Ectodermal cell (in vitro differentiated cells): ENCODE results near the gene SAMD15. TPM values are rescaled to one million over a fixed set of nuclear protein-coding genes. Genes with fewer than 3 reads are reported as not detected.
"Not testable (repeated sequence)": the region's sequence is repeated elsewhere in the genome, so short reads cannot be mapped to it uniquely, and the experiment has no call there.

Source experiments
- H3K27ac ChIP-seq: 2 replicates; pipeline ENCODE4 v1.7.0; 2013; ENCODE audit warnings: mild to moderate bottlenecking, low read depth, low read length; ENCODE audit not compliant: insufficient read depth, poor library complexity, severe bottlenecking
- H3K27me3 ChIP-seq: 2 replicates; pipeline ENCODE4 v1.7.0; 2013; ENCODE audit warnings: mild to moderate bottlenecking, low read length; ENCODE audit not compliant: insufficient read depth, control insufficient read depth, poor library complexity, severe bottlenecking
- H3K36me3 ChIP-seq: one replicate; pipeline ENCODE4 v1.7.0; 2013; ENCODE audit warnings: low read length; ENCODE audit not compliant: control insufficient read depth, insufficient read depth
- H3K4me1 ChIP-seq: one replicate; pipeline ENCODE4 v1.7.0; 2013; ENCODE audit warnings: low read length; ENCODE audit not compliant: control insufficient read depth, insufficient read depth
- H3K4me3 ChIP-seq: 2 replicates; pipeline ENCODE4 v1.7.0; 2013; ENCODE audit warnings: low read depth, low read length, control low read depth; ENCODE audit not compliant: insufficient read depth
- H3K9me3 ChIP-seq: 2 replicates; pipeline ENCODE4 v1.7.0; 2013; ENCODE audit warnings: mild to moderate bottlenecking, low read length, moderate library complexity; ENCODE audit not compliant: control insufficient read depth
- WGBS, 2 experiments: methylation state at CpG; one replicate each; pipeline ENCODE4 v1.1.7; 2013; ENCODE audit warnings: missing lambda C conversion rate in 2 of 2; 5-methylcytosine and 5-hydroxymethylcytosine counted together
- polyA plus RNA-seq, 4 experiments: library from polyadenylated mRNA; stranded (reverse); fragments of 50-300 nt; gene quantifications; one replicate each; pipeline ENCODE4 v1.2.3, GENCODE V29; 2013

Gene SAMD15
- polyA plus RNA-seq (2013, experiment 1 of 4) = 3.5 TPM
- 5.7 TPM for polyA plus RNA-seq (2013, experiment 2 of 4)
- polyA plus RNA-seq (2013, experiment 3 of 4) = 2.7 TPM
- 4.0 TPM for polyA plus RNA-seq (2013, experiment 4 of 4)

GRCh38 chr14:77376771-77377501 is at the start of gene SAMD15, which contains the start of gene TMED8:
Gene SAMD15, plus strand, starts transcription at chr14:77377379. Its CDS starts 40 bp downstream, at chr14:77377419.
Gene TMED8, minus strand, starts transcription at chr14:77377094. Its CDS starts 41 bp downstream, at chr14:77377053.
- Histone ChIP-seq H3K27me3 (no peaks in the 10 kb centered on the region), H3K36me3 (no peaks in the 10 kb centered on the region), H3K4me3 (peak within 1 kb of the TSS; percentile 73), H3K27ac (peak within 1 kb of the TSS; percentile 85), H3K4me1 (peaks cover 9% of the 10 kb centered on the region), H3K9me3 (no peaks in the 10 kb centered on the region)
- 0 to 1% methylated on average over 69 of the region's 69 CpGs for WGBS, 2 experiments

DNA sequence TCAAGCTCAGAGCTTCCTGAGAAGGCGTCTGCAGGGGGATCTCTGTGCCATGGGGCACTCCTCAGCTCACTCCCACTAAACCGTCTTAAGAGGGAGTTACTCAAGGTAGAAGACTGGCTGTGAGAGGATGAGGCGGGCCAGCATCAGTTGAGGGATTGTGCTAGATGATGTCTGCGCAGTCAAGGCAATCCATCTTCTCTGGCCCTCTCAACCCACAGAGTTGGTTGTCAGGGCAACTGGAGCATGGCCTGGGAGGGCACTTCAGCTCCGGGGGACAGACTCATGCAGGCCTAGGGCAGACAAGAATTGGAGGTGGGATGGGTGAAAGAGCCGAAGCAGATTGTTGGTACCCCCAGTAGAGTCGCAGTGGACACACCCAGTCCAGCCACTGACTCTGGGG is 47.3 kb upstream of the SAMD15 start:
- WGBS, 2 experiments = 93 to 98% methylated on average over 7 of the region's 7 CpGs
- no peaks in the 10 kb centered on the region for H3K9me3 ChIP-seq

GRCh38 chr14:77335576-77335975 is 41.6 kb upstream of the SAMD15 start:
- Histone ChIP-seq H3K36me3 (no peaks in the 10 kb centered on the region), H3K4me3 (no peak overlapping the region), H3K27ac (no peak overlapping the region), H3K4me1 (no peaks in the 10 kb centered on the region), H3K9me3 (no peaks in the 10 kb centered on the region), H3K27me3 (no peaks in the 10 kb centered on the region)
- 93 to 100% methylated on average over 2 to 3 of the region's 3 CpGs for WGBS, 2 experiments

More for the DNA sequence above, 47.3 kb upstream of the SAMD15 start:
- Histone ChIP-seq H3K4me1 (peaks cover 3% of the 10 kb centered on the region), H3K36me3 (no peaks in the 10 kb centered on the region), H3K27me3 (no peaks in the 10 kb centered on the region), H3K27ac (no peak overlapping the region), H3K4me3 (no peak overlapping the region)

DNA sequence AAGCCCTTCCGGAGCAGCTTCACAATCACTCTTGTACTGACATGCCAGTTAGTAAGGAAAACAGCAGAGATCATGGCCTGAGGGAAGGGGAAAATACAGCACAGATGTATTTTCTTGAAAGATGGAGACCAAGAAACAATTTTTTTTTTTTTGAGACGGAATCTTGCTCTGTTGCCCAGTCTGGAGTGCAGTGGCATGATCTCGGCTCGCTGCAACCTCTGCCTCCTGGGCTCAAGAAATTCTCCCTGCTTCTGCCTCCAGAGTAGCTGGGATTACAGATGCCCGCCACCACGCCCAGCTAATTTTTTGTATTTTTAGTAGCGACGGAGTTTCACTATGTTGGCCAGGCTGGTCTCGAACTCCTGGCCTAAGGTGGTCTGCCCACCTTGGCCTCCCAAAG is 39.9 kb upstream of the SAMD15 start:
- WGBS, 2 experiments = 94 to 95% methylated on average over 9 of the region's 9 CpGs
- not testable (repeated sequence) for H3K4me1 ChIP-seq, H3K4me3 ChIP-seq, H3K27me3 ChIP-seq, H3K9me3 ChIP-seq, H3K27ac ChIP-seq, H3K36me3 ChIP-seq

GRCh38 chr14:77337880-77338279 is 39.3 kb upstream of the SAMD15 start:
- H3K27ac ChIP-seq = no peak overlapping the region
- no peak overlapping the region for H3K4me3 ChIP-seq
- 66 to 73% methylated on average over 2 of the region's 3 CpGs for WGBS, 2 experiments

GRCh38 chr14:77338302-77338701 is 38.9 kb upstream of the SAMD15 start:
- 86 to 100% methylated on average over 2 of the region's 2 CpGs for WGBS, 2 experiments
- no peak overlapping the region for H3K4me3 ChIP-seq
- no peaks in the 10 kb centered on the region for H3K9me3 ChIP-seq
- H3K4me1 ChIP-seq = no peaks in the 10 kb centered on the region
- H3K27me3 ChIP-seq = no peaks in the 10 kb centered on the region
- peaks cover 4% of the 10 kb centered on the region for H3K36me3 ChIP-seq
- H3K27ac ChIP-seq = no peak overlapping the region

More at GRCh38 chr14:77337880-77338279, 39.3 kb upstream of the SAMD15 start:
- Histone ChIP-seq H3K27me3 (no peaks in the 10 kb centered on the region), H3K36me3 (peaks cover 4% of the 10 kb centered on the region), H3K9me3 (no peaks in the 10 kb centered on the region), H3K4me1 (no peaks in the 10 kb centered on the region)

- Histone ChIP-seq H3K27ac (no peak overlapping the region), H3K4me1 (peaks cover under 1% of the 10 kb centered on the region), H3K4me3 (no peak overlapping the region), H3K27me3 (no peaks in the 10 kb centered on the region), H3K36me3 (peaks cover 4% of the 10 kb centered on the region), H3K9me3 (no peaks in the 10 kb centered on the region)
- 100% methylated on average over 1 of the region's 1 CpG for WGBS, 2 experiments
Measured at GRCh38 chr14:77339407-77339806, 37.8 kb upstream of the SAMD15 start.

DNA sequence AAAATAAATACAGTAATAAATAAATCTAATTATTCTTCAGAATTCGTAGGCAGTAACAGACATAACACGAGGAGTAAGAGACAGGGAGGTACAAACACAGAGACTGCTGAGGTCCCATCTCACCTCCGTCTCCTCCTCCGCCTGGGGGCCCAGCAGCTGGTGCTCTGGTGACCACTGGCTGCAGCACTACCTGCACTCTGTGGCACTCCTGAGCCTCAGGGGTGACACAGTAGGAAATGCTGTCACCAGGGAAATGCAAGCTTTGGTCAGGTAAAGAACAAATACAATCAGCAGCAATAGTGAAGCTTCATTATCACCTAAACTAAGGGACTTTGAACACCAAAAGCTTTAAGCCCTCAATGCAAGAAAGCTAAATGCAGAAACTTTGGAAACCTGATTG is 36.8 kb upstream of the SAMD15 start:
- H3K4me1 ChIP-seq = peaks cover 3% of the 10 kb centered on the region
- H3K27ac ChIP-seq = no peak overlapping the region
- H3K27me3 ChIP-seq = no peaks in the 10 kb centered on the region
- peaks cover 4% of the 10 kb centered on the region for H3K36me3 ChIP-seq
- 89 to 93% methylated on average over 4 of the region's 4 CpGs for WGBS, 2 experiments
- no peak overlapping the region for H3K4me3 ChIP-seq
- no peaks in the 10 kb centered on the region for H3K9me3 ChIP-seq

- peaks cover 4% of the 10 kb centered on the region for H3K36me3 ChIP-seq
- no peak overlapping the region for H3K27ac ChIP-seq
- no peaks in the 10 kb centered on the region for H3K9me3 ChIP-seq
- 90 to 92% methylated on average over 10 of the region's 10 CpGs for WGBS, 2 experiments
- no peaks in the 10 kb centered on the region for H3K27me3 ChIP-seq
- H3K4me3 ChIP-seq = no peak overlapping the region
- H3K4me1 ChIP-seq = peaks cover 3% of the 10 kb centered on the region
Measured at GRCh38 chr14:77342726-77343397, 34.3 kb upstream of the SAMD15 start.

- Histone ChIP-seq H3K4me1 (peaks cover 3% of the 10 kb centered on the region), H3K4me3 (no peak overlapping the region), H3K36me3 (peaks cover 4% of the 10 kb centered on the region), H3K27ac (no peak overlapping the region), H3K27me3 (no peaks in the 10 kb centered on the region), H3K9me3 (no peaks in the 10 kb centered on the region)
- WGBS, 2 experiments = 90 to 92% methylated on average over 2 of the region's 2 CpGs
Measured at GRCh38 chr14:77343662-77344061, 33.5 kb upstream of the SAMD15 start.
